K562 (cell line): ENCODE results near the gene ADGRB2. TPM values are rescaled to one million over a fixed set of nuclear protein-coding genes. Genes with fewer than 3 reads are reported as not detected.
A peak's percentile ranks its signal among the peaks of the same experiment; 100 is the strongest.

Source experiments
- ATAC-seq: fragments of 200-7000 bp; cut with Tn5 transposase; 3 replicates; pipeline ENCODE4 v1.9.1; 2020; ENCODE audit warnings: moderate library complexity
- BruUV-seq: library from RNA; stranded (reverse); fragments of 400-500 nt; replicated peaks from 2 replicates; lab custom pipeline; 2021; lab: Mats Ljungman, UMichigan
- CTCF ChIA-PET: fragments of 300-600 bp; formaldehyde crosslinking; extraction: SDS; loops from one replicate; lab custom pipeline; 2021; ENCODE audit warnings: low intra/inter-chr PET ratio; lab: Yijun Ruan, JAX
- POLR2A ChIA-PET: fragments of 300-600, 350-650 bp; sonication (Branson Sonifier 250); formaldehyde crosslinking; extraction: SDS; loops from one replicate; lab custom pipeline; 2021; ENCODE audit warnings: antibody characterized with exemption, inconsistent platforms; lab: Yijun Ruan, JAX
- DNase-seq, 4 experiments: peaks; one replicate each; pipeline versions ENCODE4 v3.0.0 to v3.0.0-alpha.2; 2011 to 2018; ENCODE audit warnings: low spot score in 3 of 4, mixed read lengths in 3 of 4; ENCODE audit errors: extremely low read depth in 1 of 4
- FAIRE-seq: peaks from 2 replicates; lab custom pipeline; 2011; peaks lifted over from hg19 to GRCh38; lab: Jason Lieb, UNC
- H2AFZ ChIP-seq: 2 replicates; pipeline ENCODE4 v1.6.0; 2011; ENCODE audit warnings: low read depth, low read length, control low read depth, inconsistent platforms
- H3K27ac ChIP-seq: fragments of 200-600 bp; 3 replicates; pipeline ENCODE4 v1.8.0; 2011; ENCODE audit warnings: low read depth, mild to moderate bottlenecking, control low read depth, inconsistent platforms, low read length, moderate library complexity, mixed read lengths; ENCODE audit errors: extremely low read depth
- H3K27me3 ChIP-seq, 2 experiments: fragments of 300-600 bp in 1 of 2; 2 replicates in 1 of 2; 3 replicates in 1 of 2; pipeline versions ENCODE4 v1.6.0 to v1.8.0; 2011; ENCODE audit warnings: inconsistent platforms in 2 of 2, low read length in 2 of 2, mild to moderate bottlenecking in 1 of 2, mixed read lengths in 1 of 2, moderate library complexity in 1 of 2; ENCODE audit not compliant: control insufficient read depth in 2 of 2, insufficient read depth in 2 of 2
- H3K36me3 ChIP-seq: fragments of 300-600 bp; 3 replicates; pipeline ENCODE4 v1.8.0; 2011; ENCODE audit warnings: mild to moderate bottlenecking, low read length, inconsistent platforms; ENCODE audit not compliant: control insufficient read depth, insufficient read depth
- H3K4me1 ChIP-seq, 2 experiments: fragments of 200-600 bp in 1 of 2; replicated peaks in 1 of 2; 2 replicates in 1 of 2; 3 replicates in 1 of 2; pipeline versions ENCODE4 v1.5.1 to v1.8.0; 2011; ENCODE audit warnings: inconsistent platforms in 2 of 2, low read length in 2 of 2, mild to moderate bottlenecking in 1 of 2, mixed read lengths in 1 of 2, moderate library complexity in 1 of 2; ENCODE audit not compliant: control insufficient read depth in 2 of 2, insufficient read depth in 2 of 2
- H3K4me2 ChIP-seq: 2 replicates; pipeline ENCODE4 v1.6.1; 2011; ENCODE audit warnings: low read length, control low read depth, inconsistent platforms, mixed read lengths; ENCODE audit not compliant: insufficient read depth
- H3K4me3 ChIP-seq: fragments of 200-600 bp; sonication (generic), shearing (Covaris generic); 2 replicates; pipeline ENCODE4 v1.5.1; 2016; ENCODE audit warnings: control low read depth, inconsistent platforms
- H3K79me2 ChIP-seq: fragments of 200-600 bp; 3 replicates; pipeline ENCODE4 v1.8.0; 2011; ENCODE audit warnings: low read length, inconsistent platforms; ENCODE audit not compliant: control insufficient read depth, insufficient read depth
- H3K9ac ChIP-seq, 2 experiments: 2 replicates each; pipeline versions ENCODE4 v1.6.0 to v1.6.1; 2011; ENCODE audit warnings: low read depth in 2 of 2, low read length in 2 of 2, control low read depth in 1 of 2, inconsistent platforms in 1 of 2, mild to moderate bottlenecking in 1 of 2, mixed read lengths in 1 of 2; ENCODE audit not compliant: insufficient read depth in 1 of 2
- H3K9me1 ChIP-seq: one replicate; pipeline ENCODE4 v1.6.0; 2011; ENCODE audit warnings: inconsistent platforms, mild to moderate bottlenecking, low read length, moderate library complexity; ENCODE audit not compliant: control insufficient read depth, insufficient read depth
- H3K9me3 ChIP-seq: replicated peaks from 2 replicates; pipeline ENCODE4 v1.5.1; 2011; ENCODE audit warnings: low read depth, low read length, inconsistent platforms; ENCODE audit not compliant: control insufficient read depth, insufficient read depth
- H4K20me1 ChIP-seq: replicated peaks from 2 replicates; pipeline ENCODE4 v1.6.1; 2011; ENCODE audit warnings: low read length, inconsistent platforms, mixed read lengths; ENCODE audit not compliant: control insufficient read depth, insufficient read depth
- JUND ChIP-seq, 2 experiments: IDR thresholded peaks; 2 replicates in 1 of 2; 3 replicates in 1 of 2; pipeline ENCODE4 v1.6.1; 2011; ENCODE audit warnings: borderline replicate concordance in 2 of 2, low read depth in 2 of 2, low read length in 2 of 2, improper control_type of control experiment in 1 of 2, missing biosample characterization in 1 of 2, missing genetic modification characterization in 1 of 2, missing genetic modification reagents in 1 of 2
- KAT8 ChIP-seq: fragments of 450-650 bp; IDR thresholded peaks from 2 replicates; pipeline ENCODE4 v1.6.1; 2016; ENCODE audit warnings: low read depth, mild to moderate bottlenecking
- MCM7 ChIP-seq, 2 experiments: fragments of 450-650 bp; IDR thresholded peaks; 2 replicates each; pipeline ENCODE4 v1.6.1; 2016 to 2018
- MYBL2 ChIP-seq, 2 experiments: fragments of 450-650 bp in 1 of 2; sonication (generic) in 1 of 2; formaldehyde crosslinking in 1 of 2; IDR thresholded peaks; 2 replicates each; pipeline versions ENCODE4 v1.6.1 to v1.8.1; 2017 to 2022; ENCODE audit warnings: borderline replicate concordance in 1 of 2, inconsistent platforms in 1 of 2, low read depth in 1 of 2, mild to moderate bottlenecking in 1 of 2, missing genetic modification reagents in 1 of 2, moderate library complexity in 1 of 2
- NR2C1 ChIP-seq, 2 experiments: fragments of 450-650 bp; IDR thresholded peaks; 2 replicates each; pipeline ENCODE4 v1.6.1; 2017; ENCODE audit warnings: mild to moderate bottlenecking in 2 of 2, antibody characterized with exemption in 1 of 2, inconsistent platforms in 1 of 2, missing compliant biosample characterization in 1 of 2, missing genetic modification characterization in 1 of 2
- PTRF ChIP-seq: fragments of 450-650 bp; IDR thresholded peaks from 2 replicates; pipeline ENCODE4 v1.6.1; 2016; ENCODE audit warnings: mild to moderate bottlenecking, missing genetic modification characterization, missing compliant biosample characterization
- RHOXF2B ChIP-seq: fragments of 250-450 bp; sonication (Bioruptor Pico); conservative IDR thresholded peaks from 2 replicates; pipeline ENCODE4 v1.5.1; 2021
- XRCC4 ChIP-seq: IDR thresholded peaks from one replicate; pipeline ENCODE4 v1.6.1; 2011; ENCODE audit not compliant: insufficient read depth, insufficient read length; ENCODE audit errors: extremely low read depth
- WGBS: fragments of 100-300 bp; shearing (Covaris generic); methylation state at CpG from one replicate; pipeline ENCODE4 v1.1.6; 2016; ENCODE audit warnings: low coverage, mixed read lengths; ENCODE audit not compliant: insufficient coverage; ENCODE audit errors: missing lambda C conversion rate; 5-methylcytosine and 5-hydroxymethylcytosine counted together
- in situ Hi-C: fragments of 300-500 bp; cut with MboI; formaldehyde crosslinking; loops from 4 replicates; pipeline ENCODE4 v1.15.0; 2018; ENCODE audit warnings: inconsistent platforms, mixed read lengths
- intact Hi-C: fragments of 100-400 bp; cut with micrococcal nuclease; formaldehyde crosslinking; loops from 2 replicates; pipeline ENCODE4 v1.14.2; 2022
- polyA plus RNA-seq, 8 experiments: library from polyadenylated mRNA; depleted of rRNA in 4 of 8; stranded (reverse) in 5 of 8; unstranded in 3 of 8; fragments of >200 nt; fragmentation: Nextera tagmentation in 2 of 8; fragmentation: Illumina TruSeq in 1 of 8; extraction: Ambion mirVana in 2 of 8; extraction: Trizol in 1 of 8; gene quantifications; 2 replicates each; pipeline versions ENCODE4 v1.2.1 to v1.2.3, GENCODE V29; 2011 to 2014; ENCODE audit warnings: inconsistent platforms in 1 of 8, missing spikeins in 1 of 8
- total RNA-seq, 7 experiments: library from RNA; depleted of rRNA in 6 of 7; stranded (reverse); fragments of >200 nt in 6 of 7; fragmentation: Illumina TruSeq in 2 of 7; extraction: Trizol in 2 of 7; gene quantifications; 2 replicates each; pipeline versions ENCODE4 v1.2.1 to v1.2.3, GENCODE V29; 2011 to 2021; ENCODE audit warnings: low replicate concordance in 1 of 7
- TF ChIP-seq, protein P1 (sequence below): IDR thresholded peaks from 2 replicates; pipeline ENCODE4 v1.6.1; 2012; ENCODE audit warnings: low read depth, low read length, improper control_type of control experiment, borderline replicate concordance

ADGRB2 gene
- total and polyA plus RNA-seq, 9 of the 15 experiments (the other 6 are each of a cell fraction or from before 2014, with no cell fraction given): 0.04 to 0.23 (median 0.20) TPM; not detected in 2

GRCh38 chr1:31797216-31797615, 33.1 kb upstream of the ADGRB2 start:
- Histone ChIP-seq H4K20me1 (peaks cover 7% of the 10 kb centered on the region; the same call in 1 of the 2 replicates), H3K9me3 (no peaks in the 10 kb centered on the region), H3K4me1 (peaks cover 8 to 23% of the 10 kb centered on the region in 2 experiments), H2AFZ (no peak overlapping the region), H3K4me3 (no peak overlapping the region), H3K79me2 (no peaks in the 10 kb centered on the region), H3K9ac (no peak overlapping the region), H3K27ac (no peak overlapping the region), H3K36me3 (no peaks in the 10 kb centered on the region), H3K27me3 (peaks cover 29 to 62% of the 10 kb centered on the region in 2 experiments), H3K4me2 (no peak overlapping the region), H3K9me1 (no peaks in the 10 kb centered on the region)
- in situ Hi-C loops: no loop called here
- peak; percentile 60 for FAIRE-seq
- POLR2A ChIA-PET: interaction anchor here (0.6 to 1.1 kb wide), 2 partner anchors 14 to 628 kb away, joined by 3 to 5 read pairs; no protein-coding TSS in a partner anchor
- DNase-seq: no peak
- ATAC-seq: no peak
- BruUV-seq: no TSS peak
- intact Hi-C loops: no loop called here
- WGBS: 24% methylated on average over 5 of the region's 5 CpGs
- TF ChIP-seq MCM7 (IDR thresholded peaks at IDR 0.05): no peak
- TF ChIP-seq, protein P1, sequence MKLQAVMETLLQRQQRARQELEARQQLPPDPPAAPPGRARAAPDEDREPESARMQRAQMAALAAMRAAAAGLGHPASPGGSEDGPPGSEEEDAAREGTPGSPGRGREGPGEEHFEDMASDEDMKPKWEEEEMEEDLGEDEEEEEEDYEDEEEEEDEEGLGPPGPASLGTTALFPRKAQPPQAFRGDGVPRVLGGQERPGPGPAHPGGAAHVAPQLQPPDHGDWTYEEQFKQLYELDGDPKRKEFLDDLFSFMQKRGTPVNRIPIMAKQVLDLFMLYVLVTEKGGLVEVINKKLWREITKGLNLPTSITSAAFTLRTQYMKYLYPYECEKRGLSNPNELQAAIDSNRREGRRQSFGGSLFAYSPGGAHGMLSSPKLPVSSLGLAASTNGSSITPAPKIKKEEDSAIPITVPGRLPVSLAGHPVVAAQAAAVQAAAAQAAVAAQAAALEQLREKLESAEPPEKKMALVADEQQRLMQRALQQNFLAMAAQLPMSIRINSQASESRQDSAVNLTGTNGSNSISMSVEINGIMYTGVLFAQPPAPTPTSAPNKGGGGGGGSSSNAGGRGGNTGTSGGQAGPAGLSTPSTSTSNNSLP: no peak
- no peak for TF ChIP-seq NR2C1 (IDR thresholded peaks at IDR 0.05)
- TF ChIP-seq NR2C1 (tag; IDR thresholded peaks at IDR 0.05): no peak
- no peak for TF ChIP-seq JUND (IDR thresholded peaks at IDR 0.05; ENCODE audit: borderline replicate concordance, low read depth, low read length)
- TF ChIP-seq JUND (tag; IDR thresholded peaks at IDR 0.05; ENCODE audit: borderline replicate concordance, low read depth, low read length): no peak
- no peak for TF ChIP-seq PTRF (tag)
- no peak for TF ChIP-seq XRCC4
- TF ChIP-seq MYBL2 (IDR thresholded peaks at IDR 0.05; ENCODE audit: low read depth): no peak
- TF ChIP-seq MYBL2 (CRISPR knock-in tag; IDR thresholded peaks at IDR 0.05; ENCODE audit: borderline replicate concordance): no peak
- TF ChIP-seq KAT8: no peak
- no peak for TF ChIP-seq RHOXF2B (CRISPR knock-in tag)
- CTCF ChIA-PET: no interaction called here
